ENCODE measurements around the gene ZBP1.
A peak's percentile ranks its signal among the peaks of the same experiment; 100 is the strongest.

Gene ZBP1

DNA sequence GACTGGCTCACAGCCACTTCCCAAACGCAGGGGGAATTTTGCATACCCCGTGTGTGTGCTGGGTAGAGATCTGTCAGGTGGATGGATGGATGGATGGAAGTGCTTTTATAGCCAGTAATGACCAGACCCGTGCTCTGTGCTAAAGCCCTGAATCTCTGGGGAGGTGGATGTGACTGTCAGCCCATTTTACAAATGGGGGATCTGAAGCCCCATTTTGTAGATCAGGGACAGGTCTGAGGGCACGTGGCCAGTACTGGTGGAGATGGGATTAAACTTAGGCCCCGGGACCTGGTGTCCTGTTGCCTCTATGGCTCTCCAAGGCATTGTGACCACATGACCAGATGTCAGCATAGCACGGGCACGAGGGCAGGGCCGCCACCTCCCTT, 38.2 kb upstream of the ZBP1 start:
- DNase-seq (ENCODE audit: low read depth), result no peak

DNA sequence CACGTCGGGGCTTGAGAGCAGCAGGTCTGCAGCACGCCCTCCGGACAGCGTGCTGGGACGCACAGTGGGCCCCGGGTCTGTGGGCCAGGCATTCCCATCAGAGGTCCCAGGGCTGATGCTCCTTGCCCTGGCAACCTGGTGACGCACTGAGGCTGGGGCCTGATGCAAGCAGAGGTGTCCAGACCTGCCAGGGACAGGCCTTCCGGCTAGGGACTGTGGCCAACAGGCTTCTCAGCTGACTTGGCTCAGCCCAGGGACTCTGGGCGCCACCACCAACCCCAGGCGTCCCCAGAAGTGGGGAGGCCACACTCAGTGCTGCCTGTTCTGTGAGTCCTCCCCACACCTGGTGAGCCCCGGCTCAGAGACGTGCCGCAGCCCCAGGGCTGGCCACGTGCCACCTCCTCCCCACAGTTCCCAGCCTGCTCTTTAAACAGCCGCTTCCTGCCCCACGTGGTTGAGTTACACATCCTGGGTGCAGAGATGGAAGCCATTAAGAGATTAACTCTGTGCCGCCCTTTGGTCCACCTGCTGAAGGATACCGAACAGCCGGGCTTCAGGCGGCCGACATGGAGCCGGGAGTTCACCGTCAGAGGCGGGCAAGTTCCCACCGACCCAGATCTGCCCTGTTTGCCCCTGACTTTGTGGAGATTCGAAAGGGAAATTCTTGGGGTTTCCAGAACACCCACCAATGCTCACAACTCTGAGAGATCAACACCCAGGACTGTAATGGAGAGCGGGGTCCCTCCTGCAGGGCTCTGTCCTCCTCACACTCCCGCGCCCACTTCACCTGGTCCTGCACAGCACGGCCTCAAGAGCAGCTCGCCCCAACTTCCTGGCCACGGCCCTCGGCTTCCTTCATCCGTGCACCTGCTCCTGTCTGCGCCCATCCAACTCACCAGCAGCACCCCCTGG, 37.6 kb upstream of the ZBP1 start:
- peak; percentile 37 for DNase-seq (ENCODE audit: low read depth)

DNA sequence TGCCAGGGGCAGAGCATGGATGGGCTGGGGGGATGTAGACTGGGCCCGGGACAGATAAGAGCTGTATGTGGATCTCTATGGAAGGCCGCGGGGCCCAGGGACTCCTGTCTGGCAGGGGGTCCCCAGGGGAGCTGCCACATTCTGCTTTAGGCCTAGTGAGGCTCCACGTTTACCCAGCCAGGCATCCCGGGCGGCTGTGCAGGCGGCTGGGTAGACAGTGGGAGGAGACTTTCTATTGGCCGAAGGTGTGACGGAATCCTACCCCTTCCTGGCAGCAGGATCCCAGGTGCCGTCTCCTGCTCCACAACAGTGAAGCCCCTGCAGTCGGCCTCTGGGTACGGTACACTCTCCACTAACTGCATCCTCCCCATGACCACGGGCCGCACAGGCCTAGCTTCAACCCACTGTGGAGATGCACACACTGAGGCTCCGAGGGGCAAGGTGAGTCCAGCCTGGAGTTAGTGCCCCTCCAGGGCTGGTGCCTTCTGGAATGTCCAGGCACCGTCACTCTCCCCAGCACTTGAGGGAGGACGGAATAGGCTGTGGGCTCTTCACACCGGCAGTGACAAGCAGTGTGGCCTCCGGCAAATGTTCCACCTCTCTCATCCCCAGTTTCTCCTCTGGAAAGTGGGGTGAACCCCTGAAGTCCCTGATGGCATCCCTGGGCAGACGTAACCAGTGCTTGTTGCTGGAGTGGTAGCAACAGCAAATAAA, 36.8 kb upstream of the ZBP1 start:
- no peak for DNase-seq (ENCODE audit: low read depth)

DNA sequence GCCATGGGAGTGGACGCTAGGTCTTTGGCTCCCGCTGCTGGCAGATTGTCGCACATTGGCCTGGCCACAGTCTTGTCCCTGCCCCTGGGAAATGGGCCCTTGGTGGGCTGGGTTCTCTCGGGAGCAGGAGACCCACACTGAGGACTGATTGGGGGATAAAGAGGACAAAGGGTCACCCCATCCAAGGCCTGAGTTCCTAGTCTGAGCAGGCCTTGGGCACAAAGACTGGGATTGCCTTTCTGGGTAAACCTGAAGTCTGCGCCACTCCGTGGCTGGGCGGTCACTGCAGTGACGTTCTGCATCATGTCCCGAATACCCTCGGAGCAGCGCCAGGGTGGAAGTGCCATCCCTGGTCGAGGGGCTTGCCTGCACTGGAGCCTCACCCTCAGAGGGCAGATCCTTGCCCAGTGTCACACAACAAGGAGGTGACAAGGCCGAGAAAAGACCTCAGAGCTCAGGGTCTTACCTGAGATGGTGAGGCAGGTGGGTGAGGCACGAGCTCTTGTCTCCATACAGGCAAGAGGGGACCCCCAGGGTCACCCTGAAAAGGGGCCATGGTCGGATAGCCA, 36.1 kb upstream of the ZBP1 start:
- DNase-seq (ENCODE audit: low read depth), result no peak

DNA sequence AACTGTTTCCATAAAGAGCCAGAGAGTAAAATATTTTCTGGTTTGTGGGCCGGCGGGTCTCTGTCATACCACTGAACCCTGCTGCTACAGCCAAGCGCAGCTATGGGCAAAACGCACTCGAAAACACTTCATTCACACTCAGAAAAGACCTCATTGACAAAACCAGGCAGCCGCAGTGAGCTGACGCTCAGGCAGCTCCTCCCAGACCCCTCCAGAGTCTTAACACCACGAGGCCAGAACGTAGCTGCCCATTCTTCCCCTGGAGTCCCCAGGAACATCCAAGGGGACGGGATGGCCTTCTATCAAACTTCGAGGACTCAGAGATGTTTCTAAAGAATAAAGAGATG, 35.6 kb upstream of the ZBP1 start:
- DNase-seq (ENCODE audit: low read depth), result no peak

DNA sequence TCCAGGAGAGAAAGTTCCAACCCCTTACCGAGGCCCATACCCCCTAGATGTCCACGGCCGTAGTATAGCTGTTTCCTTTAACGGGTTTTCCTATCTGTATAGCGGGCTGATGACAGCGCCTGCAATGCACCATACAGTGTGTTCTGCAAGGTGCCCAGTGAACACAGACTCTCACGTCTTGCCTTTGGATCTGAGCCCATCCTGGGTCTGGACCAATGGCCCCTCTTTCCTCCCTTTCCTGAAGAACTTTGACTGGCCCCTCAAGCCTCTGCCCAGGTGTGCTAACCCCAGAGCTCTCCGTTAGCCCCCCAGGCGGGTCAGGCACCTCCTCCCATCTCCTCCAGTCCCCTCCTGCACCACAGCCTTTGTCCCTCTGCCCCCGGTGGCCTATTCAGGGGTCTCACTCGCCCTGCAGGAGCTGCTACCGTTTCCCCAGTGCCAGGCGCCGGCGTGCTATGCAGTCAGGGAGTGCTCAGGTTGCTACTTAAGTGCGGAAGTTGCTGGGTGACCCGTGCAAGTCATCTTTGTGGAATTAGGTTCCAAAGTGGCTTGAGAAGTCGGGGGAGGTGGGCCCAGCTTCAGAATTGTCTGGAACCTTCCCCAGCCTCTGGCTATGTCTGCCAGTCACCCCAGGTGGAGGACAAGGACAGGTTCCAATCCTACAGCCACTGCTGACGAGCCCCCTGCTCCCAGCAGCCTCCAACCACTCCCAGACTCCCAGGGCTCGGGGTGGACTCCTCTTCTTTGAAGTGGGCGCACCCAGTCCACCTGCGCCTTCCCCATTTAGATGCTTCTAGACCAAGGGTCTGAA, 35.0 kb upstream of the ZBP1 start:
- no peak for DNase-seq (ENCODE audit: low read depth)

DNA sequence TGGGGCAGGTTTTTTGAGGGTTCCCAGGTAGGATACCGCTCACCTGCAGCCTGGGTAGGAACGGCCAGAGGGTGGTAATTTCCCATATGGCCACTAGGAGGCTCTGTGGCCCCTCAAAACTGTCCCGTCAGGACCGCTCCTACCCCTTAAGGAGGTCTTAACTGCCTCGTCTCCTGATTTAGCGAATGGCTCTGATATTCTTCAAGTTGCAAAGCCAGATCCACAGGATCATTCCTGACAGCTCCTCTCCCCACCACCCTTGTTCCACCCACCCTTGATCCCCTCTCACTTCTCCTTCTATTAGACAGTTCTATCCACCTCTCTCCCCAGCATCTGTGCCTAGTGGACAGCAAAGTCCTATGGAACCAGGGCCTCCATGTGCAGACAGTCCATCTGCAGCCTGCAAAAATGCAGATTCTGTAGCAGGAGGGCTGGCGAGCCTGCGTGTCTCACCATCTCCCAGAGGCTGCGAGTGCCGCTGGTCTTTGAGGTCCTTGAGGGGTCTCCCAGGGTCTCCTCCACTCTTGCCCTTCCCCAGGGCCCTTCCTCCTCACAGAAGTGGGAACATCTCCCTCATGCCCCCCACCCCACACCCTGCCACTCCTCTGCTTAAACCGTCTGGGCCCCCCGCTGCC, 34.3 kb upstream of the ZBP1 start:
- DNase-seq (ENCODE audit: low read depth), result peak; percentile 41

DNA sequence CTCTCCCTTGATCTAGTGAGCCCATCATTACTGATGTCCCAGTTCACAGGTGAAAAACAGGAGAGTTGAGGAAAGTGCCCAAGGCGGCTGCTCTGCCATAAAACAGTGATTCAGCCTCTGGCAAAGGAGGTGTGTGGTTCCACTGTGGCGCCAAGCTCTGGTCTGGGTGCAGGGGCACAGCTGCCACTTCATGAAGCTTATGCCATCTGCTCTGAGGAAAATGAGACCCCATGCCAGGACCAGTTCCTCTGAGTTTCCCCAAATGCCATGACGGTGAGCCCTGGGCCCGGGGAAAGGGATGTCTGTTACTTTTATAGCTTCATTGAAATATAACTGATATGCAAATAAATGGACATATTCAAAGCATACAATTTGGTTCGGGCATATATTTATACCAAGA, 33.7 kb upstream of the ZBP1 start:
- no peak for DNase-seq (ENCODE audit: low read depth)

DNA sequence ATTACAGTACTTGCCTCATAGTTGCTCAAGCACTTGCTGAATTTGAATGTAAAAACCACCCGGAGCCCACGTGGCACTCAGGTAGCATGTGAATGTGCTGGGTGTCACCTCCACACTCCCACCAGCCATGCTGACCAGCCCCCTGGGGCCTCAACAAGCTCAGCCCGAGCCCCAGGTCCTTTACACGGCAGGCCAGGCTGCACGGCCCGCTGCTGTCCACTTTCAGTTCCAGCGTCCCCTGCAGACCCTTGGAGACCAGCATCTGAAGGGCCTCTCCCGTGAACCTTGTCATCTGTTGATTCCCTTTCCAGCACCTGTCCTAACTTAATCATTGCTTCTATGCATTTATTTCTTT, 33.3 kb upstream of the ZBP1 start:
- DNase-seq (ENCODE audit: low read depth), result no peak

DNA sequence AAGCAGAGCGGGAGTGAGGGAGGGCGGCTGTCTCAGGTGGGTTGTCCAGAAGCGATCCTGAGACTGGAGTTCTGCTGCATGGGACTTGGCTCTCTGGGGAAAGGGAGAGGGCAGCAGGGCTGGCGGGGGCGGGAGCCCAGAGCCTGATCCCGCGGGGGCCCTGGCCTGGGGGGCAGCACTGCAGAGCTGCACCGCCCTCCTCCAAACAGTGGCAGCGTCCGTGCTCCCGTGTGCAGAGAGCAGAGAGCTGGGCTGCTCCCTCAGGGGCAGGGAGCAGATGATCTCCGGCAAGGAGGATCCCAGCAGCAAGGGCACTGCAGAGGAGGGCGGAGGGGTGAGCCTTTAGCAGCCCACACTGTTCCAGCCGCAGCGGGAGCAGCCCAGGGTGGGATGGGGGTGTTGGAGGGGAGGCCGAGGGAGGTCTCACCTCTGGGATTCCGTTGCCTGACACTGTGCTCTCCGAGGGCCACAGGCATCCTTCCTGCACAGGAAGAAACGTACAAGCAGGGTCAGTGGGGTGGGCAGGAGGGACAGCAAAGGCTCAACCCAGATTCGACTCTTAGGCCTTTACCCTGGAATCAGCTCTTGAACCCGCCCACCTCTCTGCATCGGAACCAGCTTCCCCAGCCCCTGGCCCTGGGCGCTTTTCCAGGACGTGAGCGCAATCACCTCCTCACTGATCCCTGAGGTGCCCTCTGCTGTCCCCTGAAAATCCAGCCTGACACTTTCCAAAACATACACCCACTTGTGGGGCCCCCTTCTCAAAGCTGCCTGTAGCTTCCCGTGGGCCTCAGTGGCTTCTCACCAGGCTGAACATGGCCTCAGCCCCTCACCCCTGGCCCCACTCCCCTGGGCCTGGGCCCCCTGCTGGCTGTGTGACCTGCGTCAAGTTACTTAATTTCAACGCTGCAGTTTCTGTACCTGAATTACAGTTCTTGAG, 32.6 kb upstream of the ZBP1 start:
- no peak for DNase-seq (ENCODE audit: low read depth)

DNA sequence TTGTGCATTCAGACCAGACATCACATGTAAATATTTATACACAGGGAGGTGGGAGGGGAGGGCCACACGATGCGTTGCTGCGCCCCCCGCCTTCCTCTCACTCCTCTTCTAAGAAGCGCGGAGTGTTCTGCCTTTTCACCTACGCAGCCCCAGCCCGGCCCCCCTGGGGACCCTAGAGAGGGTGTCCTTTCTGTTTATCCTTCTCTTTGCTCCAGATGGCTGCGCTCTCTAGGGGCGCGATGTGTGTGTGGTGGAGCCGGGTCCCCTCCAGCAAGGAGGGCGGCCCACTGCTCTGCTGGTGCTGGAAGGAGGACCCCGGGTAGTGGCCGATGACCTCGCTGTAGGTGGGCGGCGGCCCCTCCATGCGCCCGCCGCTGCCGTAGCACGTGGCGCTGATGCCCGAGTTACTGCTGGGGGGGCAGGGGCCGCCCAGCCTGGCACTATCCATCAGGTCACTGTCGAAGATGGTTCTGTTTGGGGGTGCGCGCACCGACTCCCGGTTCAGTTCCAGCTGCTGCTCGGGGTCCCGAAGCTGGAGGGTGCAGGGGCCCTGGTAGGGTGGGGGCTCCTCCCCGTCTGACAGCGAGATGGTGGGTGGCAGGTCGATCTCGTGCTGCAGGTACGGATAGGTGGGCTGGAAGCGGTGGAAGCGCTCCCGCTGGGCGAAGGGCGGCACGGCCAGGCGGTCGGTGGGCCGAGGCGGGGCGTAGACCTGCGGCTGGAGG, 31.8 kb upstream of the ZBP1 start:
- no peak for DNase-seq (ENCODE audit: low read depth)

DNA sequence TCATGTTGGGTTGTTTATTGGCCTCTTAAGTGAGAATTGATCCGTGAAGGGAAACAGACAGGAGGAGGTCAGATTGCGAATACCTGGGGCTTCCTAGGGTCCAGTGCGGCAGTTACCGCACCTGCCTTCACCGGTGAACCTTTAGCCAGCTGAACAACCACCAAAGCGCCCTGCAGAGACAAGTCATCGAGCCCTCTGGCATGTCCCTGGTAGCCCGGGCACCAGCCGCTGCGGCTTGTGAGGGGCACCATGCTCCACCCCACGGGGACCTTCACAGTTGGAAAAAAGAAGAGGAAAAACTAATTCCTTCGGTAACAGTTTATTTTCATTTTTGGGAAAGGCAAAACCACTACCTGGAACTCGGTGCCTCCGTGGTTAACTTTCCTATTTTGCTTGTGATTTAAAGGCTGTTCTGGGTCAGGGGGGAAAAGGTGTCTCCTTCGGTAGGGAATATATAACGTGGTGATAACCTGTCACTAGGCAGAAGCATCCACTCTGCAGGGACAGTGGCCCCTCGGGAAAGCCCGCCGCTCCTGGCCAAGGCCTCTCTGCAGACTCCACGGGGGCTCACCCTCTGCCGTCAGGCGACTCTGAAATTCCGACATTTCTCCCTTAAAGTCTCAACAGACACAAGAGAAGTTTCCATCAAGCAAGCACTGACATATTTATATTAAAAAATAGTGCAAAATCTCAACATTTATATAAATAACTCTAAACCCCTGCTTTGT, 30.7 kb upstream of the ZBP1 start:
- no peak for DNase-seq (ENCODE audit: low read depth)

DNA sequence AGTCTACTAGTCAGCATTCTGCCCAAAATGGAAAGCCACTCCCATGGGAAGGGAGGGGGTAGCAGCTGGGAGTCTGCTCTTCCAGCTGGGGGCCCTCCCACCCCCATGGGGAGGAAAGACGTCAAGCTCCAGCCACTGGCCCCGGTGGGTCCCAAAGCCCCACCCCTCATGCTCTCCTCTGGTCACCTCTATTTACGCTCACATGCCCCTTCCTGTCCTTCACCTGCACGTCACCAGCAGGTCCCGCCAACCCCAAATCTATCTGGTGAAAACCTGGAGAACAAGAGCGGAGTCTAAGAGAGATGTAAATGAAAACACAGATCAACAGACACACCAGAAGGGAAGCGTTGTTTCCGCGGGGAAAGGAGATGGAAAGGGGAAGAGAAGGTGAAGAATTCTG, 30.0 kb upstream of the ZBP1 start:
- no peak for DNase-seq (ENCODE audit: low read depth)

DNA sequence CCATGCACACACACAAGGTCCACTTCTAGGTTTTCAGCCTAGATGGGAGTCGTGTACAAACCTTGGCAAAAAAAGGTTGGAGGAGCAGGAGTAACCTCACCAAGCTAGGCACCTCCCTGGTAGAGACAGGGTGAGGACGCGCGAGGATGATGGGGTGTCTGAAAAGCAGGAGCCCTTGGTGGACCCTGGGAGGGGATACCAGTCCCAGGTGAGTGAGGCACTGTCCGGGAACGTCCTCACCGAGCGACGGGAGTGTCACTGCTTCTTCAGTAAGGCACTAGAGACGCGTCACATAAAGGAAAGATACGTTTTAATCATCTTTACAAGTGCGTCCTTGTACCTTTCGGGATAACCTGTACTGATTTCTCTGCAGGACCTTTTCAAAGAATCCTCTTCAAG, 29.4 kb upstream of the ZBP1 start:
- no peak for DNase-seq (ENCODE audit: low read depth)

DNA sequence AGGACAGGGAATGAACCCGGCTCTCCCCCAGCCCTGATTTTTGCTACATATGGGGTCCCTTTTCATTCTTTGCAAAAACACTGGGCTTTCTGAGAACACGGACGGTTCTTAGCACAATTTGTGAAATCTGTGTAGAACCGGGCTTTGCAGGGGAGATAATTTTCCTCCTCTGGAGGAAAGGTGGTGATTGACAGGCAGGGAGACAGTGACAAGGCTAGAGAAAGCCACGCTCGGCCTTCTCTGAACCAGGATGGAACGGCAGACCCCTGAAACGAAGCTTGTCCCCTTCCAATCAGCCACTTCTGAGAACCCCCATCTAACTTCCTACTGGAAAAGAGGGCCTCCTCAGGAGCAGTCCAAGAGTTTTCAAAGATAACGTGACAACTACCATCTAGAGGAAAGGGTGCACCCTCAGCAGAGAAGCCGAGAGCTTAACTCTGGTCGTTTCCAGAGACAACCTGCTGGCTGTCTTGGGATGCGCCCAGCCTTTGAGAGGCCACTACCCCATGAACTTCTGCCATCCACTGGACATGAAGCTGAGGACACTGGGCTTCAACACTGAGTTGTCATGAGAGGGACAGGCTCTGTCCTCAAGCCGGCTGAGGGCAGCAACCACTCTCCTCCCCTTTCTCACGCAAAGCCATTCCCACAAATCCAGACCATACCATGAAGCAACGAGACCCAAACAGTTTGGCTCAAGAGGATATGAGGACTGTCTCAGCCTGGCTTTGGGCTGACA, 28.8 kb upstream of the ZBP1 start:
- DNase-seq (ENCODE audit: low read depth), result no peak

DNA sequence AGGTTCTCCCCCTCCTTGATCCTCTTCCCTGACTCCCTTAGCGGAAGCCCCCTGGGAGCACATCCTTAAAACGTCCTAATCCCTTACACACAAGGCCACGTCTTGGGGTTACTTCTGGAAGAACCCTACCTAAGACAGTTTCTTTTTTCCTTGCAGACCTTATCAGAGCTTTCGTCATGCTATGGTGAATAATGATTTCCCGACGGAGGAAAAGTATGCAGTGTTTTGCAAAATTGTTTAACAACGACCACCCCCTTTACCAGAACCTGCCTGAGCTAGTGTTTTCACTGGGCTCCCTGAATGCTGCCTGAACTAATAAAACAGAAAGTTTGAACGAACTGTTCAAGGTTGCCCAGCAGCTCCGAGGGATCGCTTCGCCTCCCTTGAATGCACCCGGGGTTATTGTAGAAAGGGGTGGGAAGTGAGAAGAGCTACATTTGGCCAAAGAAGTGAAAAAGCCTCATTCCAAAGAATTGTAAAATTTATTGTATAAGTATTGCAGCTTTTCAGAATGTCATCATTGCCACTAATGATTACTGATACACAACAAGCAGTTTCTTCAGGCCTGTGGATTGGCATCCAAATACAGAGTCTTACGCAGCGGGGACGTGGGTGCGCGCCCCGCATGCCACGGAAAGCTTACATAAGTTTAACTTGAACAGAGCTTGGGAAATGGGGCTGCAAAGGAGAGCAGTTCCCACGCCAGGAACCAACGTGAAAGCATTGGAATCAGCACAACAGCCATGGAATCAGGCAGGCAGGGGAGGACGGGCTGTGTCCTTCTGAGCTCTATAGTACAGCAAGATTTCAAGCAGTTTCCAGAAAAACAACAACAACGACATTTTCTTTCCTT, 27.9 kb upstream of the ZBP1 start:
- DNase-seq (ENCODE audit: low read depth), result no peak

DNA sequence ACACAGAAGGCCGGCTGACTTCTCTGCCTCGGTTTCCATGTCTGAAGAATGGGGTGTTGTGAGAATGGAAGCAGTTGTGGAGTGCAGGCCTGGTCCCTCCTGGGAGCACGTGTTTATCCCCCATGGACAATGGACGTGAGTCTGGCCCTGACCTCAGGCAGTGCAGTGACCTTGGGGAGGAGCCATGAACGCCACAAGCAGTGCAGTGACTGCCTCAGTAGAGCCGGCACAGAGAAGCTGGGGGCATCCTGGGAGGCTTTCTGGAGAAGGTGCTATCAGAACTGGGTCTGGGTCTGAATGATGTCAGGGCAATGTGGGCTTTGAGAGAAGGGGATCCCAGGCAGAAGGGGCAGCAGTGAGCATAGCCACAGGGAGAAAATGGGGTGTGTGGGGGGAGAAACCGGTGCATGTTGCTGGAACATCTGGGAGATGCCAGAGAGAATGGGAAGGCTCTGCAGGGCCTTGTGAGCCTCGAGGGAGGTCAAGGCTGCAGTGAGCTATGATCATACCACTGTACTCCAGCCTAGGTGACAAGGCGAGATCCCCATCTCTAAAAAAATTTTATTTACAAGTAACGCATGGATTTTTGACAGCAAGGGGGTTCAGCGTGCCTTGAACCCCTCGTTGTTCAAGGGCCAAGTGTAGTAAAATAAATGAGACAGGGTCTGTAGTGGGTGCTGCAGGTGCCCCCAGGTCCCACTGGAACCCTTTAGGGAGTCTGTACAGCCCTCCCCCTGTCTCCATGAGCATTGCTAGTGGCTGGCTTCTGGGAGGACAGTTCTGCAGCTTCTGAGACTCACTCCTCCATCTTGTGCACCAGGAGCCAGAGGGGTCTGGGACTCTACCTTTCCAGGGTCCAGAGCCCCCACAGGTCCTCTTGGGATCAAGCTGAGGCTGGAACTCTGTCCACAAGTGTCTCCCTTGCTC, 27.0 kb upstream of the ZBP1 start:
- DNase-seq (ENCODE audit: low read depth), result no peak
